ENCODE data around the gene ANAPC7.
A peak's percentile ranks its signal among the peaks of the same experiment; 100 is the strongest.
"Not testable (repeated sequence)": the region's sequence is repeated elsewhere in the genome, so short reads cannot be mapped to it uniquely, and the experiment has no call there.

ANAPC7 gene

GRCh38 chr12:110403146-110403975, at the start of gene ANAPC7:
ANAPC7 (minus strand) TSS chr12:110403708; CDS start chr12:110403627, 81 bp downstream.
- ChIA-PET POLR2A (interaction anchor here (1.4 to 2.1 kb wide), 3 partner anchors 28 to 65 kb away, joined by 3 to 12 read pairs (median 6); partner anchors contain the start of genes FAM216A and GPN3), CTCF (interaction anchor here (1.7 kb wide), 1 partner anchor 28 kb away, joined by 7 read pairs; no protein-coding TSS in a partner anchor)
- peak; percentile 91 for DNase-seq (ENCODE audit: extremely low spot score)
- TF ChIP-seq L3MBTL2 (conservative IDR thresholded peaks at IDR 0.05) (peak; percentile 98), ZNF384 (IDR thresholded peaks at IDR 0.05) (no peak), FOXM1 (IDR thresholded peaks at IDR 0.05; ENCODE audit: borderline replicate concordance) (no peak), NFRKB (IDR thresholded peaks at IDR 0.05) (peak; percentile 85), CTBP1 (IDR thresholded peaks at IDR 0.05; ENCODE audit: borderline replicate concordance) (no peak)

GRCh38 chr12:110451263-110451662, 47.8 kb upstream of the ANAPC7 start:
- CTCF ChIA-PET: no interaction called here

GRCh38 chr12:110449799-110450497, 46.4 kb upstream of the ANAPC7 start, which contains the start of gene ARPC3:
ARPC3 (minus strand) TSS chr12:110450337; CDS start chr12:110450260, 77 bp downstream.
- peak; percentile 93 for DNase-seq (ENCODE audit: extremely low spot score)
- POLR2A ChIA-PET: interaction anchor here (0.6 to 2.3 kb wide), 16 partner anchors 9 to 377 kb away, joined by 3 to 49 read pairs (median 4); partner anchors contain the start of genes FAM216A, GPN3 and TCTN1
- TF ChIP-seq ELF4 (IDR thresholded peaks at IDR 0.05): peak; percentile 93
- TF ChIP-seq FOXA1 (IDR thresholded peaks at IDR 0.05): no peak
- no peak for TF ChIP-seq LEF1 (IDR thresholded peaks at IDR 0.05; ENCODE audit: borderline replicate concordance)
- CTCF ChIA-PET: interaction anchor here (0.6 to 1.9 kb wide), 13 partner anchors 16 to 574 kb away, joined by 3 to 15 read pairs (median 5); partner anchors contain the start of genes FAM216A, GPN3 and TCTN1

More at GRCh38 chr12:110451263-110451662, 47.8 kb upstream of the ANAPC7 start:
- TF ChIP-seq FOXM1 (IDR thresholded peaks at IDR 0.05; ENCODE audit: borderline replicate concordance): no peak
- no peak for TF ChIP-seq ELF4 (IDR thresholded peaks at IDR 0.05)
- POLR2A ChIA-PET: interaction anchor here (1.8 kb wide), 1 partner anchor 8 kb away, joined by 8 read pairs; no protein-coding TSS in a partner anchor
- no peak for DNase-seq (ENCODE audit: extremely low spot score)

- ChIA-PET POLR2A (no interaction called here), CTCF (no interaction called here)
- DNase-seq (ENCODE audit: extremely low spot score): no peak
- TF ChIP-seq HDGF (IDR thresholded peaks at IDR 0.05; ENCODE audit: borderline replicate concordance) (no peak), CTBP1 (IDR thresholded peaks at IDR 0.05; ENCODE audit: borderline replicate concordance) (no peak), ZNF384 (IDR thresholded peaks at IDR 0.05) (no peak), FOXM1 (IDR thresholded peaks at IDR 0.05; ENCODE audit: borderline replicate concordance) (no peak), FOXA1 (IDR thresholded peaks at IDR 0.05) (no peak), FOXK2 (IDR thresholded peaks at IDR 0.05) (no peak), L3MBTL2 (conservative IDR thresholded peaks at IDR 0.05) (no peak), BHLHE40 (IDR thresholded peaks at IDR 0.05; ENCODE audit: borderline replicate concordance) (no peak), PKNOX1 (IDR thresholded peaks at IDR 0.05) (no peak), NFRKB (IDR thresholded peaks at IDR 0.05) (no peak), ARNT (IDR thresholded peaks at IDR 0.05) (no peak), ELF4 (IDR thresholded peaks at IDR 0.05) (no peak), LEF1 (IDR thresholded peaks at IDR 0.05; ENCODE audit: borderline replicate concordance) (no peak), TARDBP (IDR thresholded peaks at IDR 0.05) (no peak)
Measured at GRCh38 chr12:110444455-110444854, 40.9 kb upstream of the ANAPC7 start.

- POLR2A ChIA-PET: no interaction called here
- TF ChIP-seq SUZ12 (IDR thresholded peaks at IDR 0.05): no peak
- DNase-seq (ENCODE audit: extremely low spot score): no peak
- CTCF ChIA-PET: no interaction called here
Measured at GRCh38 chr12:110436231-110436630, 32.7 kb upstream of the ANAPC7 start.

GRCh38 chr12:110431957-110432587, 28.6 kb upstream of the ANAPC7 start:
- POLR2A ChIA-PET: interaction anchor here (0.7 to 2.0 kb wide), 6 partner anchors 11 to 61 kb away, joined by 3 to 12 read pairs (median 3); partner anchors contain the start of genes ANAPC7 and GPN3
- CTCF ChIA-PET: interaction anchor here (0.7 to 2.1 kb wide), 17 partner anchors 11 to 589 kb away, joined by 3 to 34 read pairs (median 5); partner anchors contain the start of gene ARPC3
- DNase-seq (ENCODE audit: extremely low spot score): no peak
- no peak for TF ChIP-seq FOXK2 (IDR thresholded peaks at IDR 0.05)
- no peak for TF ChIP-seq NFRKB (IDR thresholded peaks at IDR 0.05)
- no peak for TF ChIP-seq ELF4 (IDR thresholded peaks at IDR 0.05)
- no peak for TF ChIP-seq CTBP1 (IDR thresholded peaks at IDR 0.05; ENCODE audit: borderline replicate concordance)
- no peak for TF ChIP-seq SP1 (IDR thresholded peaks at IDR 0.05)
- TF ChIP-seq TARDBP (IDR thresholded peaks at IDR 0.05): no peak
- no peak for TF ChIP-seq ZNF384 (IDR thresholded peaks at IDR 0.05)
- no peak for TF ChIP-seq SUZ12 (IDR thresholded peaks at IDR 0.05)
- TF ChIP-seq FOXM1 (IDR thresholded peaks at IDR 0.05; ENCODE audit: borderline replicate concordance): no peak
- no peak for TF ChIP-seq HDGF (IDR thresholded peaks at IDR 0.05; ENCODE audit: borderline replicate concordance)

GRCh38 chr12:110429676-110430075, 26.2 kb upstream of the ANAPC7 start:
- DNase-seq (ENCODE audit: extremely low spot score); CTCF ChIA-PET; POLR2A ChIA-PET: not testable (repeated sequence)

Data from HEK293T (cell line).